HepG2 (cell line): ENCODE data around the gene DLST. TPM values are rescaled to one million over a fixed set of nuclear protein-coding genes. Genes with fewer than 3 reads are reported as not detected.

ENCODE experiments used
- CEBPZ ChIP-seq: IDR thresholded peaks from 2 replicates; pipeline ENCODE4 v1.6.1; 2012; ENCODE audit warnings: low read length, improper control_type of control experiment
- CTCF ChIP-seq: sonication (generic); formaldehyde crosslinking; IDR thresholded peaks from 2 replicates; pipeline ENCODE4 v1.5.0; 2020; ENCODE audit warnings: mild to moderate bottlenecking, missing genetic modification reagents, moderate library complexity
- ERF ChIP-seq: IDR thresholded peaks from 2 replicates; pipeline ENCODE4 v1.6.1; 2018; ENCODE audit warnings: missing biosample characterization, missing genetic modification reagents
- GATAD2A ChIP-seq: IDR thresholded peaks from 2 replicates; pipeline ENCODE4 v1.6.1; 2016
- HBP1 ChIP-seq: IDR thresholded peaks from 2 replicates; pipeline ENCODE4 v1.6.1; 2016; ENCODE audit warnings: low read depth, control low read depth
- MLXIP ChIP-seq: sonication (generic); formaldehyde crosslinking; IDR thresholded peaks from 2 replicates; pipeline ENCODE4 v1.9.0; 2021; ENCODE audit warnings: missing genetic modification reagents, borderline replicate concordance
- NFE2L1 ChIP-seq: sonication (generic); formaldehyde crosslinking; IDR thresholded peaks from 2 replicates; pipeline ENCODE4 v1.4.0; 2020; ENCODE audit warnings: missing genetic modification reagents, mild to moderate bottlenecking, borderline replicate concordance
- NR0B2 ChIP-seq: sonication (generic); formaldehyde crosslinking; IDR thresholded peaks from 2 replicates; pipeline ENCODE4 v1.4.0; 2020; ENCODE audit warnings: mild to moderate bottlenecking, missing genetic modification reagents
- PATZ1 ChIP-seq: sonication (generic); formaldehyde crosslinking; IDR thresholded peaks from 2 replicates; pipeline ENCODE4 v1.4.0; 2020; ENCODE audit warnings: missing genetic modification reagents
- STAG1 ChIP-seq: sonication (generic); formaldehyde crosslinking; IDR thresholded peaks from 2 replicates; pipeline ENCODE4 v1.4.0; 2020; ENCODE audit warnings: missing genetic modification reagents
- WIZ ChIP-seq: sonication (generic); formaldehyde crosslinking; IDR thresholded peaks from 2 replicates; pipeline ENCODE4 v1.5.1; 2020; ENCODE audit warnings: mild to moderate bottlenecking, missing genetic modification reagents
- XBP1 ChIP-seq: sonication (generic); formaldehyde crosslinking; IDR thresholded peaks from 2 replicates; pipeline ENCODE4 v1.5.0; 2020; ENCODE audit warnings: missing genetic modification reagents
- ZBTB14 ChIP-seq: sonication (generic); formaldehyde crosslinking; IDR thresholded peaks from 2 replicates; pipeline ENCODE4 v1.4.0; 2020; ENCODE audit warnings: missing genetic modification reagents
- ZNF746 ChIP-seq: sonication (generic); formaldehyde crosslinking; IDR thresholded peaks from 2 replicates; pipeline ENCODE4 v1.8.0; 2022; ENCODE audit warnings: mild to moderate bottlenecking, missing genetic modification reagents
- ZNF761 ChIP-seq: sonication (generic); formaldehyde crosslinking; conservative IDR thresholded peaks from 2 replicates; pipeline ENCODE4 v1.4.0; 2020; ENCODE audit warnings: mild to moderate bottlenecking, missing genetic modification reagents
- ZNF766 ChIP-seq: sonication (generic); formaldehyde crosslinking; IDR thresholded peaks from 2 replicates; pipeline ENCODE4 v1.5.0; 2020; ENCODE audit warnings: missing genetic modification reagents, borderline replicate concordance
- polyA plus RNA-seq, 8 experiments: library from polyadenylated mRNA; depleted of rRNA in 3 of 8; stranded (reverse) in 7 of 8; unstranded in 1 of 8; fragments of >200 nt; fragmentation: Illumina TruSeq in 4 of 8; extraction: Trizol in 4 of 8; gene quantifications; 2 replicates each; pipeline versions ENCODE4 v1.2.1 to v1.2.3, GENCODE V29; 2011 to 2016; ENCODE audit warnings: low read depth in 4 of 8, missing spikeins in 1 of 8, mixed read lengths in 1 of 8; ENCODE audit not compliant: insufficient read depth in 1 of 8
- total RNA-seq, 5 experiments: library from RNA; depleted of rRNA; stranded (reverse); fragments of >200 nt; fragmentation: Illumina TruSeq; extraction: Trizol; gene quantifications; 2 replicates each; pipeline ENCODE4 v1.2.3, GENCODE V29; 2016; ENCODE audit warnings: low read depth in 1 of 5

The DLST gene
- total and polyA plus RNA-seq, 2 of the 13 experiments (the other 11 are each of a cell fraction or from before 2014, with no cell fraction given), result 56.5 to 94.3 TPM

- TF ChIP-seq CEBPZ, result no peak
- TF ChIP-seq MLXIP (CRISPR knock-in tag), result no peak
- no peak for TF ChIP-seq WIZ (CRISPR knock-in tag)
- peak; percentile 92 for TF ChIP-seq STAG1 (CRISPR knock-in tag)
- 0 out of 2 replicates have a peak, but pooled peaks have one; percentile 17 for TF ChIP-seq GATAD2A (CRISPR knock-in tag)
- TF ChIP-seq XBP1 (CRISPR knock-in tag), result no peak
- no peak for TF ChIP-seq ZNF746 (CRISPR knock-in tag)
- no peak for TF ChIP-seq NR0B2
- no peak for TF ChIP-seq NFE2L1
- no peak for TF ChIP-seq PATZ1 (CRISPR knock-in tag)
- TF ChIP-seq HBP1 (CRISPR knock-in tag), result 0 out of 2 replicates have a peak, but pooled peaks have one; percentile 42
- no peak for TF ChIP-seq ZNF761 (CRISPR knock-in tag)
- no peak for TF ChIP-seq ZNF766 (CRISPR knock-in tag)
- TF ChIP-seq CTCF (CRISPR knock-in tag), result peak; percentile 90
- TF ChIP-seq ZBTB14 (CRISPR knock-in tag), result no peak
- peak; percentile 36; the same call in 1 of the 2 replicates for TF ChIP-seq ERF (CRISPR knock-in tag)
These were observed 32.4 kb downstream of the DLST start (continued) for GRCh38 chr14:74913986-74914573.
